Hepatic stellate cell (primary cell): ENCODE data around the gene HNRNPA0.

Experiments used
- DNase-seq: peaks from one replicate; pipeline ENCODE4 v3.0.0; 2011; ENCODE audit warnings: low spot score

HNRNPA0 gene

GRCh38 chr5:137727623-137728022 is 26.5 kb downstream of the HNRNPA0 start:
- no peak for DNase-seq

- DNase-seq: no peak
These were observed 29.9 kb downstream of the HNRNPA0 start for GRCh38 chr5:137724251-137724650.

- no peak for DNase-seq
These were observed 35.6 kb downstream of the HNRNPA0 start for GRCh38 chr5:137718611-137719010.

GRCh38 chr5:137716337-137716736 is 37.8 kb downstream of the HNRNPA0 start:
- no peak for DNase-seq

DNA sequence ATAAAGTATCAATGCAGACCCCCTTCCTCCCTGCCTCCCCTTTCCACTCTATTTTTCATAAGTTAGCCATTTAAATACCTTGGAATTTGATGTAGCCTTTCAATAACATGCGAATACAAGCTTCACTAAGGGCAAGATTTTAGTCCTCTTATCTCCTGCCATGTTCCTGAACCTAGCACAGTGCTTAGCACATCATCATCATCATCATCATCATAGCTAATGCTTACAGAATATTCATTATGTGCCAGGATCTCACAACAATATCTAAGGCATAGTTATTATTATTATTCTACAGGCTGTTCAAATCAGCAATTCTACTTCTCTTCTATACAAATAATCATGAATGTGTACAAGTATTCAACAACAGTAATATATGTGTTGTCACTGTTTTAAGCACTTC is 38.7 kb downstream of the HNRNPA0 start:
- DNase-seq: no peak

GRCh38 chr5:137714946-137715345 is 39.2 kb downstream of the HNRNPA0 start:
- no peak for DNase-seq

- DNase-seq: no peak
These were observed 39.7 kb downstream of the HNRNPA0 start for GRCh38 chr5:137714494-137714893.

GRCh38 chr5:137712139-137712667 is 42.0 kb downstream of the HNRNPA0 start:
- DNase-seq: no peak

- peak; percentile 81 for DNase-seq
These were observed 44.1 kb downstream of the HNRNPA0 start for GRCh38 chr5:137710086-137710485.

GRCh38 chr5:137708796-137709559 is 45.2 kb downstream of the HNRNPA0 start:
- DNase-seq: no peak

DNA sequence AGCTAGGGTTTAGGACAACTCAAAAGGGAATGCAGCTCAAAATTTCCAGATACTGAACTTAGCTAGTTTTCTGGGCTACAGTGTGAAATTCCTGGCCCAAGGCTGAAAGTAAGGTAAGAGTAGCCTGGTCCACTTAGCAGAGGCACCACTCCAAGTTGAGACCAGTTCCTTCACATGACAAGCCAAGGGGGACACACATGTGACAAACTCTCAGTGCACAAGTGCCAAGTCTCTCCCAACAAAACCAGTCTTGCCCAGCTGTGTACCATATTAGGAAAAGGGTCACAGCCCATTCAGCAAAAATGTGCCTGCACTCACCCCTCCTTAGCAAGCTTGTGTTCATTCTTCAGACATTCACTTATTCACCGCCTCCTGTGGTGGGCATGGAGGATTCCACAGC is 46.1 kb downstream of the HNRNPA0 start:
- DNase-seq: no peak

DNA sequence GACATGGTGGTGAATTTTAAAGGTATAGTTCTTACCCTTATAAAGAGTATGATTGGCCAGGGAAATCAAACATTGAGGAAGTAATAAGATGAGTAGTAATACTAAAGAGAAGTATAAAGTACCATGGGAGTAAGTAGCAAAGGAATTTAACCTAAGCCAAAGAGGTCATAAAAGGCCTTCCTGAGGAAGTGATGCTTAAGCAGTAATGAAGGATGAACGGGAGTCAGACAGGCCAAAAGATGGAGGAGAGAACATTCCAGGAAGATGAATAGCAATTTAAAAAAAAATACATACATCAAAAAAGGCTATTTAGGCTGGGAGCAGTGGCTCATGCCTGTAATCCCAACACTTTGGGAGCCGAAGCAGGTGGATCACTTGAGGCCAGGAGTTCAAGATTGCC is 47.3 kb downstream of the HNRNPA0 start:
- DNase-seq: peak; percentile 50

- DNase-seq: no peak
These were observed 49.1 kb downstream of the HNRNPA0 start for GRCh38 chr5:137705106-137705505.

DNA sequence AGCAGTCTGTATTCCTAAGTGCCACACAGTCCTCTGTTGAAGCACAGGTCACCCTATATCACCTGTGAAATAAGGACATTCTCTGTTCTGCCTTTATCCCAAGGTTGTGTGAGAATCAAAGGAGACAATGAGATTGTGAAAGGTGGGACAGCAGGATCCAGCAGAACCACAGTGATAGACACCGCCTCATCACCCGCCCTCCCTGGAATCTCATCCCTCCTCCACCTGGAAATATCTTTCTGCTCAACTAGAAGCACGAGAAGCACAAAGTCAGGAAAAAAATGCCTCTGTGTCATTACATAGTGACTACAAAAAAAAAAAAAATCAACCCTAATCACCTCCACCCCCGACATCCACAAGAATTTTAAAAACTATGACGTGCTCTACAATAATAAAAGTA is 50.6 kb downstream of the HNRNPA0 start:
- DNase-seq: no peak

- no peak for DNase-seq
These were observed 53.9 kb downstream of the HNRNPA0 start for GRCh38 chr5:137700282-137700680.

- DNase-seq: no peak
These were observed 54.6 kb downstream of the HNRNPA0 start for GRCh38 chr5:137699336-137700281.

- peak; percentile 29 for DNase-seq
These were observed 57.7 kb downstream of the HNRNPA0 start for GRCh38 chr5:137696481-137696880.

DNA sequence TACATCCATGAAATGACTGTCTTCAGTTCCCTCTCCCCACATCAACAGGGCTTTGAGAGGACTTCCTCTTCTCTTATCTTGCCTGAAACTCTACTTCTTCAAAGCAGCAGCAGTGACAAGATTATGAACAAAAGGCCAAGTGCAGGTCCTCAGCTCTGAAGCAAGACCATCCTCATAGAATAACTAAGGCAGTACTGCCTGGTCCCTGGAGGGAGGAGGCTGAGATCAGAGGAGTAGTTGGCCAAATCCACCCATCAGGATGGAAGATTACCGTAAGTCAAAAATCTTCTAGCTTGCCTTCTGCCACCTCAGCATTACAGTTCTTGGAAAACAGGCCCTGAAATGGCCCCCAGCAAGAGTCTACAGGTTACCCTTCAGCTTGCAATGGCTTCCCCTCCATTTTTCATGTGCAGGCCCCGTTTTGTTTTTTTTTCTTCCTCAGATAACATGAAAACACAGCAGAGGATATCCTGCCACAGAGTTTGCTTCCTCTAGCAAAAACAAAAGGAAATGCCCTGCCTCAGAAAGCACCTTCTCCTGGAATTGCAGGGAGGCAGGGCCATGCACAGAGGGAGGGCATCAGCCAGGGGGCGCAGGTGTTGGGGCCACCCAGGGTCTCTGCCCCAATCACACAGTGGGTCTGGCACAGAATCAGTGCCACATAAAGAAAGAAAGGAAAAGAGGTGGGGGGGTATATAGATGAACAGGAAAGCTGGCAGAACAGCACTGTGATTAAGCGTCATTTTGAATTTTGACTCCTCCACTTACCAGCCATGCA is 58.3 kb downstream of the HNRNPA0 start:
- DNase-seq: no peak
